GM18508 (cell line): Measurements from ENCODE around the gene ATAD3B.
"Not testable (repeated sequence)": the region's sequence is repeated elsewhere in the genome, so short reads cannot be mapped to it uniquely, and the experiment has no call there.

Source experiments
- ATAC-seq: cut with Tn5 transposase; IDR thresholded peaks from one replicate; pipeline ENCODE4 v1.9.1; 2021; ENCODE audit warnings: moderate number of reproducible peaks; ENCODE audit not compliant: insufficient read depth, unreplicated experiment

Gene ATAD3B

GRCh38 chr1:1527092-1527816 lies 55.7 kb downstream of the ATAD3B start:
- no peak for ATAC-seq

DNA sequence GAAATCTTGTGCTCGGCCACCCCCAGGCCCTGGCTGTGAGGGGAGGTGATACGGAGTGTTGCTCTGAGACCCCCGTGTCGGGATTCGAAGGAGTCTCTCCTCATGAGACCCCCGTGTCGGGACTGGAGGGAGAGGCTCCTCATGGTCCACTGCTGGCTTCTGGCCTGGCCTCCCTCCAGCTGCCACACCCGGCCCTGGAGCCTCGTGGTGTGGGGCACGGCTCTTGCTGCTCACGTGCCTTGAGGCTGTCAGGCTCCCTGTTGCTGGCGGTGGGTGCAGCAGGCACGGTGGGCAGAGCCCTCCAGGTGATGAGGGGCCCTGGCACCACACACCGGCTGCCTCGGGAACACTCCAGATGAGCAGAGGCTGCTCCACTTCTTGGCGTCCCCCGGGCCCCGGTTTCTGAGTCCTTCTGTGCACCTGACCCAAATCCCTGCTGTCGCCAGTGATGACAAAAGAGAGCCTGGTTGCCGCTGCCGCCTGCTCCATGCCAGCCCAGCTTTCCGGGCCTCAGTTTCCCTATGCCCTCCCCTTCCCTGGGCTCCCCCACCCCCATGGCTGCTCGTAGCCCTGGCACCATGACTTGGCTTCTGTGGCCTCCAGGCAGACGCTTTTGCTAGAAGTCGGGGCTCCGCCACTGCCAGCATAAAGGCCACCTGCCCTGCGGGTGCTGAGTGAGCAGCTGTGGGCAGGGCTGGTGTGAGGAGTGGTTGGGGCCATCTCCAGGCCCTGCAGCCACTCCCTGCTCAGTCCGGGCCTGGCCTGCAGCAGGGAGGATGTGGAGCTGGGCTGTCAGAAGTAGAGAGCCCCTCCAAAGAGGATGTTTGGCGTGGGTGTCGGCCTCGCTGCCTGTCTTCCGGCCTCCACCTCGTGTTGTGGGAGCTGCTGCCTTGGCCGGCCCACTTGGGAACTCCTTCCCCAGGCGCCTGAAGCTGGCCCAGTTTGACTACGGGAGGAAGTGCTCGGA lies 57.0 kb downstream of the ATAD3B start:
- ATAC-seq: no peak

DNA sequence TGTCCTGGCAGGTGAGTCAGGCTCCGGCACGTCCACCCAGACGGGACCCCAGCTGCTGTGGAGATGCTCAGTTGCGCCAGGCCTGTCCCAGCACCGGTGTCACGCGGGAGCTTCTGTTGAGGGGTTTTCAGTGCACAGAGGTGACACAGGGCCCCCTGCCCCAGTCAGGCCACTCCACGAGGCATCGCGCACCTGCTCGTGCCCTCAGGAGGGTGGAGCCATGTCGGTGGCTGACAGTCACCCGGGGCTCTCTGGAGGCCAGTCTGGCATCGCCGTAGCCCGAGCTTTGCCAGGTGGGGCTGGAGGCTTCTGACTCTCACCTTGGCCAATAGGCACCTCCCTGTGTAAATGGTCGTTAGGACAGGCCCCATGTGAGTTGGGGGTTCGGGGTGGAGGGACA lies 57.8 kb downstream of the ATAD3B start:
- no peak for ATAC-seq

DNA sequence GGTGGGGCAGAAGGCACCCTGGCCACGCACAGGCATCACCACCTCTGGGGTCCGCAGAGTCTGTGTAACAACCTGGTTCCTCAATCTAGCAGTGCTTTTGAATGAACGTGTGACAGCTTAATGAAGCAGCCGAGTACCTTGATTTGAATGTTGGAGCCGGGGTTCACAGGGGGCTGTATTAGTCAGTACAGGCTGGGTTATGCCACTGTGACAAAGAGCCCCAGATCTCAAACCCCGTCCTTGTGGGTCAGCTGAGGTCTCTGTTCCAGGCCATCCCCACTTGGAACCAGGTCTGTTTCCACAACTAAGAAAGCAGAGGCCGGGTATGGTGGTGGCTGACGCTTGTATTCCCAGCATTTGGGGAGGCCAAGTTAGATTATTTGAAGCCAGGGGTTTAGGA lies 58.4 kb downstream of the ATAD3B start:
- ATAC-seq: no peak

GRCh38 chr1:1531947-1532346 lies 60.4 kb downstream of the ATAD3B start:
- no peak for ATAC-seq

GRCh38 chr1:1533176-1533893 lies 61.8 kb downstream of the ATAD3B start:
- ATAC-seq: not testable (repeated sequence)

- ATAC-seq: not testable (repeated sequence)
Measured at GRCh38 chr1:1533894-1534291, 62.3 kb downstream of the ATAD3B start.

- no peak for ATAC-seq
Measured at GRCh38 chr1:1534401-1535154, 63.0 kb downstream of the ATAD3B start.

GRCh38 chr1:1535201-1536018 lies 63.8 kb downstream of the ATAD3B start:
- ATAC-seq: no peak

DNA sequence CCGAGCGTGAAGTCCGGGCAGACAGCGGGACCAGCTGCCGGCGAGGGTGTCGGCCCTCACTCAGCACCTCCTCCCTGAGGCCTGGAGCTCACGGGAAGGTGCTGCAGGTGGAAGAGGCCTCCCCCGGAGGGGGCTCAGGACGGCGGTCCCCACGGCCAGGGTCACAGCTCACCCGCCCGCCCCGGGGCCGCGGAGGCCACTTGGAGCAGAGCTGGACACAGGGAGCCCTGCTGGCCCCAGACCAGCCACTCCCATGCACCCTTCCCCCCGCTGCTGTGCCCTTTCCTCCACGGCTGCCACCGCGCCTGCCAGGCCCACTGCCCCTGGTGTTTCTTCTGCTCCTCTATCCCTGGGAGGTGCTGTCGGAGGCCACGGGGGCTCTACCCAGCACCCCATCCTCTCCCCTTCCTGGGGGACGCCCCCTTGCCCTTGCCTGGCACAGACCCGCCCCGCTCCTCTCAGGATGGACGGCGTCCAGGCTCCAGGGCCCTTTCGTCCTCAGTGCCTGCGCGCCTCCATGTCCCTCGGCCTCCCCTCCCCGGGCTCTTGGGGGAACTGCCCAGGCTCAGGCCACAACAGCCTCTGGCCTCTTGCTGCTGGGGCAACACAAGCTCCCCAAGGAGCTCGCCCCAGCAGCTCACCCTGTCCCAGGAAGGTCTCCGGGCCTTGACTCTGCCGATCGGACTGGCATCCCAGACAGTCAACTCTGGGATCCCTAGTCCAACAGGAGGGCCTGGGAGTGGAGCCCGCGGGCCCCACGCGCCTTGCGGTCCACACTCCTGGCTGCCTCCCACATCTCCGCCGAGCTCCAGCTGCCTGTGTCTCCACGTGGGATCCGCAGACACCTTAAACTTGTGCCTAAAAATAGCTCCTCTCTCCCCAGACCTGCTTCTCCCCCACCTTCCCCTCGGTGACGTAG lies 64.7 kb downstream of the ATAD3B start:
- no peak for ATAC-seq

- no peak for ATAC-seq
Measured at GRCh38 chr1:1536938-1537546, 65.5 kb downstream of the ATAD3B start.

DNA sequence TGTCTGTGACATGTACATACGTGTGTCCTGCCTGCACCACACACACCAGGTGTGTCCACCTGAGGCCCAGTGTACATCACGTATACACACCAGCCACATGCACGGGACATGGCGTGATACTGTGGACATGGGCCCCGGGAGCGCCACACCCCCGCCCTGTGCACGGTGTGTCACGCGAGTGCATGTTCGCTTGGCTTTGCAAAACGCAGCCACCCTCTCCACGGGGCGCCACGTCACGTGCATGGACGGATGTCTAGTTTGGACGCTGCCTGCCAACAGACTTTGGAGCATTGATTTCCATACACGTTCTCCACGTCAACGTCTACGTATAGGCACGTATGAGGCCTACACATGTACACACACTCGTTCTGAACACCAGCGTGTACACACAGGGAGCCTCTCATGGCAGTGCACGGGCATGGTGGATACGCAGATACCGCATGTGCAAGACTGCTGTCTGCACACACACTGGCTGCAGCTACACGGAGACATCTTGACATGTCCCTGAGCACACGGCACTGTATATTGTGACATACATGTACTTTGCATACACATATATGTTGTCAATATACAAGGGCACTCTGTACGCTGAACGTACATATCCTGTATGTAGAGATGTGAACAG lies 66.2 kb downstream of the ATAD3B start:
- no peak for ATAC-seq

DNA sequence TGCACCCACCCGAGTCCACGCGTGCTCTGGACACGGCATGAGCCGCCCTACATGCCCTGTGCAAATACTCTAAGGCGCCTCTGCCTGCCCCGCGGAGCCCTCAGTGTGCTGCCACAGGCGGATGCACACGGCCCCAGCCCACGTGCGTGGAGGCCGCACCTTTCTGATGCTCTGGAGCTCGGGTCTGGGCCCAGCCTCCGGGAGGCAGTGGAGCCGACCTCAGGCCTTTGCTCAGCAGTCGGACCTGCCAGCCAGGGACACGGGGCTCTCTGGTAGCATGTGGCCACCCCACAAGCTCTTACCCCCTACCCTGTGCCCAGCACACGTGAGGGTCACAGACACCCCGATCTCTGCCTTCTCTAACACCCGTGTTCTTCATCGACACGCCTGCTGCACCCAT lies 66.8 kb downstream of the ATAD3B start:
- ATAC-seq: no peak

DNA sequence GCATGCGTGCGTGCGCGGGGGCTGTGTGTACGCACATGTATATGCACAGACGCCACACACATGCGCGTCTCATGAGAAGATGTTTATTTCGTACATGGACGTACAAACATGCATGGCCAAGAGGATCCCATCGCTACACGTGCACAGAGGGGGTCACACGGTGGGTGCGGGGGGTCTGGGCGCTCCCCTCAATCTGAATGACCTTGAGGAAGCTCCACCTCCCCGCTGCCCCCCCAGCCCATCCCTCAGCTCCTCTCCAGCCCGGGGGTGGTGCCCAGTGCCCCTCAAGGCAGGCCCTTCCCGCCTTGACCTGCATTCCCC lies 67.4 kb downstream of the ATAD3B start:
- no peak for ATAC-seq

- no peak for ATAC-seq
Measured at GRCh38 chr1:1539310-1540089, 67.9 kb downstream of the ATAD3B start.

GRCh38 chr1:1540090-1540817 lies 68.7 kb downstream of the ATAD3B start, which contains the start of gene TMEM240:
Gene TMEM240, minus strand, starts transcription at chr1:1540624. Its CDS starts 278 bp downstream, at chr1:1540346.
- no peak for ATAC-seq
